ENCODE results near the gene RACGAP1.

The RACGAP1 gene

GRCh38 chr12:49939307-49939706, 86.0 kb downstream of the RACGAP1 start:
- DNase-seq, result no peak

Measured in kidney glomerular epithelial cell (primary cell).